A549 (cell line): ENCODE data around the gene IL20RB. TPM values are rescaled to one million over a fixed set of nuclear protein-coding genes. Genes with fewer than 3 reads are reported as not detected.

ENCODE experiments used
- ATAC-seq, 2 experiments: fragments of 200-7000 bp in 1 of 2; fragments of >200 bp in 1 of 2; cut with Nextera tagmentation in 1 of 2; cut with Tn5 transposase in 1 of 2; 3 replicates each; pipeline versions ENCODE4 v1.8.0 to v1.9.1; 2018 to 2020; ENCODE audit warnings: mild to moderate bottlenecking in 1 of 2, moderate library complexity in 1 of 2
- CTCF ChIA-PET: fragments of 300-600 bp; sonication (Branson Sonifier 250); formaldehyde crosslinking; extraction: SDS; loops from one replicate; lab custom pipeline; 2021; ENCODE audit warnings: antibody characterized with exemption, inconsistent platforms; lab: Yijun Ruan, JAX
- POLR2A ChIA-PET: fragments of 350-600 bp; formaldehyde crosslinking; extraction: SDS; loops from one replicate; lab custom pipeline; 2021; ENCODE audit warnings: antibody characterized with exemption, inconsistent platforms; lab: Yijun Ruan, JAX
- DNase-seq, 2 experiments: peaks; one replicate each; pipeline versions ENCODE4 v3.0.0 to v3.0.0-alpha.2; 2011 to 2016; ENCODE audit warnings: low read depth in 1 of 2, low spot score in 1 of 2
- FAIRE-seq: peaks from 2 replicates; lab custom pipeline; 2011; peaks lifted over from hg19 to GRCh38; lab: Jason Lieb, UNC
- H3K27ac ChIP-seq, 2 experiments: fragments of >200 bp; sonication (Bioruptor Twin); formaldehyde crosslinking; 3 replicates each; pipeline ENCODE4 v1.5.1; 2016 to 2017
- H3K4me1 ChIP-seq: fragments of >200 bp; sonication (Bioruptor Twin); formaldehyde crosslinking; 3 replicates; pipeline ENCODE4 v1.6.1; 2016
- H3K4me2 ChIP-seq: fragments of >200 bp; sonication (Bioruptor Twin); formaldehyde crosslinking; 3 replicates; pipeline ENCODE4 v1.6.1; 2016
- H3K4me3 ChIP-seq: fragments of >200 bp; sonication (Bioruptor Twin); formaldehyde crosslinking; 3 replicates; pipeline ENCODE4 v1.5.1; 2016
- H3K9me3 ChIP-seq: fragments of >200 bp; sonication (Bioruptor Twin); formaldehyde crosslinking; 3 replicates; pipeline ENCODE4 v1.6.1; 2016
- EP300 ChIP-seq, 2 experiments: fragments of >200 bp; sonication (Bioruptor Twin); formaldehyde crosslinking; IDR thresholded peaks; 2 replicates in 1 of 2; 3 replicates in 1 of 2; pipeline ENCODE4 v1.6.1; 2016 to 2017
- FOSB ChIP-seq: fragments of 250-450 bp; sonication (Bioruptor Pico); IDR thresholded peaks from 2 replicates; pipeline ENCODE4 v1.5.0; 2020; ENCODE audit warnings: mild to moderate bottlenecking, moderate library complexity
- FOXS1 ChIP-seq: fragments of 250-450 bp; sonication (Bioruptor Pico); IDR thresholded peaks from 2 replicates; pipeline ENCODE4 v1.5.0; 2020; ENCODE audit warnings: mild to moderate bottlenecking, moderate library complexity
- GATA3 ChIP-seq: IDR thresholded peaks from 2 replicates; pipeline ENCODE4 v1.6.1; 2012; ENCODE audit warnings: borderline replicate concordance
- HOXA7 ChIP-seq: fragments of 250-450 bp; sonication (Bioruptor Pico); IDR thresholded peaks from 2 replicates; pipeline ENCODE4 v1.5.0; 2020; ENCODE audit warnings: mild to moderate bottlenecking, moderate library complexity
- HOXB5 ChIP-seq: fragments of 250-450 bp; sonication (Bioruptor Pico); IDR thresholded peaks from 2 replicates; pipeline ENCODE4 v1.5.0; 2020; ENCODE audit warnings: mild to moderate bottlenecking, moderate library complexity
- JUN ChIP-seq, 2 experiments: fragments of >200 bp; sonication (Bioruptor Twin); formaldehyde crosslinking; IDR thresholded peaks; 2 replicates in 1 of 2; 3 replicates in 1 of 2; pipeline ENCODE4 v1.6.1; 2016 to 2017
- JUNB ChIP-seq: fragments of >200 bp; sonication (Bioruptor Twin); formaldehyde crosslinking; IDR thresholded peaks from 2 replicates; pipeline ENCODE4 v1.6.1; 2016
- KDM1A ChIP-seq: fragments of 200-600 bp; sonication (generic); IDR thresholded peaks from 2 replicates; pipeline ENCODE4 v1.6.1; 2016; ENCODE audit warnings: low read depth, mild to moderate bottlenecking
- KDM5A ChIP-seq: fragments of 200-600 bp; sonication (generic); IDR thresholded peaks from 2 replicates; pipeline ENCODE4 v1.6.1; 2016; ENCODE audit warnings: antibody characterized with exemption, mild to moderate bottlenecking
- MAFK ChIP-seq: fragments of 450-650 bp; IDR thresholded peaks from 2 replicates; pipeline ENCODE4 v1.6.1; 2014; ENCODE audit not compliant: partially characterized antibody
- MAZ ChIP-seq: fragments of 150-350 bp; IDR thresholded peaks from 2 replicates; pipeline ENCODE4 v1.6.1; 2014; ENCODE audit warnings: antibody characterized with exemption, low read depth, low read length, borderline replicate concordance
- NPAS2 ChIP-seq: fragments of 250-450 bp; sonication (Bioruptor Pico); IDR thresholded peaks from 2 replicates; pipeline ENCODE4 v1.8.0; 2022; ENCODE audit warnings: mild to moderate bottlenecking, moderate library complexity, borderline replicate concordance
- POLR2A ChIP-seq: IDR thresholded peaks from 2 replicates; pipeline ENCODE4 v1.6.1; 2012; ENCODE audit warnings: mild to moderate bottlenecking, low read length
- POLR2AphosphoS2 ChIP-seq: conservative IDR thresholded peaks from 2 replicates; pipeline ENCODE4 v1.6.1; 2012; ENCODE audit warnings: low read length, improper control_type of control experiment, inconsistent platforms
- RARB ChIP-seq: fragments of 250-450 bp; sonication (Bioruptor Pico); IDR thresholded peaks from 2 replicates; pipeline ENCODE4 v1.8.0; 2021; ENCODE audit warnings: mild to moderate bottlenecking, moderate library complexity
- RCOR1 ChIP-seq: fragments of 150-350 bp; IDR thresholded peaks from 2 replicates; pipeline ENCODE4 v1.6.1; 2014; ENCODE audit warnings: antibody characterized with exemption, low read length, low read depth
- RNF2 ChIP-seq: fragments of 200-600 bp; sonication (generic); IDR thresholded peaks from 2 replicates; pipeline ENCODE4 v1.6.1; 2016; ENCODE audit warnings: low read depth, mild to moderate bottlenecking, antibody characterized with exemption, moderate library complexity, borderline replicate concordance
- SMC3 ChIP-seq: fragments of >200 bp; sonication (Bioruptor Twin); formaldehyde crosslinking; IDR thresholded peaks from 3 replicates; pipeline ENCODE4 v1.6.1; 2018; ENCODE audit warnings: inconsistent platforms
- ZSCAN20 ChIP-seq: fragments of 250-450 bp; sonication (Bioruptor Pico); IDR thresholded peaks from 2 replicates; pipeline ENCODE4 v1.8.0; 2022; ENCODE audit warnings: mild to moderate bottlenecking, moderate library complexity
- WGBS: methylation state at CpG from one replicate; pipeline ENCODE4 v1.1.6; 2017; ENCODE audit errors: missing lambda C conversion rate; 5-methylcytosine and 5-hydroxymethylcytosine counted together
- polyA plus RNA-seq, 4 experiments: library from polyadenylated mRNA; depleted of rRNA in 3 of 4; stranded (reverse); fragments of >200 nt; fragmentation: RNase III in 1 of 4; extraction: RNeasy Plus Mini Kit Qiagen cat#74134 plus additional on column Dnase treatment in 1 of 4; gene quantifications; 2 replicates in 3 of 4; 3 replicates in 1 of 4; pipeline ENCODE4 v1.2.3, GENCODE V29; 2011 to 2017
- TF ChIP-seq, protein P1 (sequence below): fragments of >200 bp; sonication (Bioruptor Twin); formaldehyde crosslinking; IDR thresholded peaks from 2 replicates; pipeline ENCODE4 v1.6.1; 2016
- TF ChIP-seq, protein P2 (sequence below): fragments of >200 bp; sonication (Bioruptor Twin); formaldehyde crosslinking; IDR thresholded peaks from 3 replicates; pipeline ENCODE4 v1.5.1; 2016
- TF ChIP-seq, protein P3 (sequence below): fragments of >200 bp; sonication (Bioruptor Twin); formaldehyde crosslinking; IDR thresholded peaks from 3 replicates; pipeline ENCODE4 v1.6.1; 2016
- TF ChIP-seq, protein P4 (sequence below): fragments of 250-450 bp; sonication (Bioruptor Pico); IDR thresholded peaks from 2 replicates; pipeline ENCODE4 v1.5.0; 2020; ENCODE audit warnings: low read depth, mild to moderate bottlenecking, moderate library complexity
- TF ChIP-seq, protein P5 (sequence below): fragments of 450-650 bp; IDR thresholded peaks from 2 replicates; pipeline ENCODE4 v1.6.1; 2014; ENCODE audit warnings: antibody characterized with exemption

Gene IL20RB
- polyA plus RNA-seq, 2 of the 4 experiments (the other 2 are of a cell fraction), result 1.1 to 6.9 TPM

DNA sequence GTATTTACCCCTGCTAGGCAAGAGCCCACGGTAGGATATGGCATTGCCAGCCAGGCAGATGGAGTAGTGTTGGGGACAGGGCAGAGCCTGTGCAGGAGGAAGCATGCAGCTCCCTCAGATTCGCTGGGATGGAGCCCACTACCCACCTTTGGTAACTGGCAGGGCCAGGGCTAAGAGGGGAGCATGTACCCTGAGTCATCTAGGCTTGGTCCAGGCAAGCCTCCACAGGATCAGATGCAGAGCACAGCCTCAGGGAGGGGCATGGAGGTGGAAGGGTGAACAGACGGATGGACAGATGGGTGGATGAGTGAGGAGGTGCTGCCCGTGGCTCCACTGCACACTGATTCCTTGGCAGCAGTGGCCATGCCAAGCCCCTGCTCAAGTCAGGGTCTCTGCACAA, 33.0 kb downstream of the IL20RB start:
- FAIRE-seq (no peak), ATAC-seq (no peak), DNase-seq (no peak)
- TF ChIP-seq SMC3 (no peak), HOXA7 (CRISPR knock-in tag) (no peak), POLR2AphosphoS2 (no peak), FOXS1 (CRISPR knock-in tag) (no peak), ZSCAN20 (CRISPR knock-in tag) (no peak), POLR2A (no peak), KDM1A (no peak), EP300 (IDR thresholded peaks at IDR 0.05) (no peak), FOSB (no peak), JUN (IDR thresholded peaks at IDR 0.05) (no peak), MAFK (no peak)
- TF ChIP-seq, protein P1, sequence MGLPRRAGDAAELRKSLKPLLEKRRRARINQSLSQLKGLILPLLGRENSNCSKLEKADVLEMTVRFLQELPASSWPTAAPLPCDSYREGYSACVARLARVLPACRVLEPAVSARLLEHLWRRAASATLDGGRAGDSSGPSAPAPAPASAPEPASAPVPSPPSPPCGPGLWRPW, result no peak
- TF ChIP-seq, protein P2, sequence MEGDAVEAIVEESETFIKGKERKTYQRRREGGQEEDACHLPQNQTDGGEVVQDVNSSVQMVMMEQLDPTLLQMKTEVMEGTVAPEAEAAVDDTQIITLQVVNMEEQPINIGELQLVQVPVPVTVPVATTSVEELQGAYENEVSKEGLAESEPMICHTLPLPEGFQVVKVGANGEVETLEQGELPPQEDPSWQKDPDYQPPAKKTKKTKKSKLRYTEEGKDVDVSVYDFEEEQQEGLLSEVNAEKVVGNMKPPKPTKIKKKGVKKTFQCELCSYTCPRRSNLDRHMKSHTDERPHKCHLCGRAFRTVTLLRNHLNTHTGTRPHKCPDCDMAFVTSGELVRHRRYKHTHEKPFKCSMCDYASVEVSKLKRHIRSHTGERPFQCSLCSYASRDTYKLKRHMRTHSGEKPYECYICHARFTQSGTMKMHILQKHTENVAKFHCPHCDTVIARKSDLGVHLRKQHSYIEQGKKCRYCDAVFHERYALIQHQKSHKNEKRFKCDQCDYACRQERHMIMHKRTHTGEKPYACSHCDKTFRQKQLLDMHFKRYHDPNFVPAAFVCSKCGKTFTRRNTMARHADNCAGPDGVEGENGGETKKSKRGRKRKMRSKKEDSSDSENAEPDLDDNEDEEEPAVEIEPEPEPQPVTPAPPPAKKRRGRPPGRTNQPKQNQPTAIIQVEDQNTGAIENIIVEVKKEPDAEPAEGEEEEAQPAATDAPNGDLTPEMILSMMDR, result no peak
- TF ChIP-seq, protein P3, sequence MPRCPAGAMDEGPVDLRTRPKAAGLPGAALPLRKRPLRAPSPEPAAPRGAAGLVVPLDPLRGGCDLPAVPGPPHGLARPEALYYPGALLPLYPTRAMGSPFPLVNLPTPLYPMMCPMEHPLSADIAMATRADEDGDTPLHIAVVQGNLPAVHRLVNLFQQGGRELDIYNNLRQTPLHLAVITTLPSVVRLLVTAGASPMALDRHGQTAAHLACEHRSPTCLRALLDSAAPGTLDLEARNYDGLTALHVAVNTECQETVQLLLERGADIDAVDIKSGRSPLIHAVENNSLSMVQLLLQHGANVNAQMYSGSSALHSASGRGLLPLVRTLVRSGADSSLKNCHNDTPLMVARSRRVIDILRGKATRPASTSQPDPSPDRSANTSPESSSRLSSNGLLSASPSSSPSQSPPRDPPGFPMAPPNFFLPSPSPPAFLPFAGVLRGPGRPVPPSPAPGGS, result no peak
- TF ChIP-seq, protein P4, sequence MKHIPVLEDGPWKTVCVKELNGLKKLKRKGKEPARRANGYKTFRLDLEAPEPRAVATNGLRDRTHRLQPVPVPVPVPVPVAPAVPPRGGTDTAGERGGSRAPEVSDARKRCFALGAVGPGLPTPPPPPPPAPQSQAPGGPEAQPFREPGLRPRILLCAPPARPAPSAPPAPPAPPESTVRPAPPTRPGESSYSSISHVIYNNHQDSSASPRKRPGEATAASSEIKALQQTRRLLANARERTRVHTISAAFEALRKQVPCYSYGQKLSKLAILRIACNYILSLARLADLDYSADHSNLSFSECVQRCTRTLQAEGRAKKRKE (CRISPR knock-in tag), result no peak
- Histone ChIP-seq H3K4me3 (no peak overlapping the region), H3K27ac (no peak overlapping the region), H3K4me1 (peaks cover 11% of the 10 kb centered on the region), H3K9me3 (no peaks in the 10 kb centered on the region), H3K4me2 (no peak overlapping the region)
- ChIA-PET POLR2A (no interaction called here), CTCF (interaction anchor here (2.2 kb wide), 1 partner anchor 23 kb away, joined by 9 read pairs; no protein-coding TSS in a partner anchor)
- WGBS, result 84% methylated on average over 3 of the region's 4 CpGs

DNA sequence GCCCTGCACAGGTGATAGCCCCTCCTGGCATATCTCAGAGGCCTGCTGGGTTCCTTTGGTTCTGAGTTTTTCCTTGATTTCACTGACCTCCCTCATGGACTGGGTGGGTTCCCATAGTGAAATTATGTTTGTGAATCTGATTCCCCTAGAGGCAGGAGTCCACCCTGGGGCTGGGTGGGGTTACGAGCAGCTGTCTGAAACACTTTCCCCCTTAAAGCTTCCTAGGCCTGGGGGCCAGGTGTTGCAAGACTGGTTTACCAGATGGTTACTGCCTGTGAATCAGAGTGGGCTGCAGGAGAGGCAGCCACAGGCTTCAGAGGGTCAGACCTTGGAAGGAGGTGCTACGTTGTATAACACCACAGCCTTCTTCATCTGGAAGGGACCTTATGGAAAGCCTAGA, 34.3 kb downstream of the IL20RB start:
- TF ChIP-seq HOXB5 (no peak), MAZ (no peak), KDM1A (no peak), JUNB (no peak), KDM5A (no peak), ZSCAN20 (CRISPR knock-in tag) (no peak), POLR2AphosphoS2 (no peak), RARB (CRISPR knock-in tag) (no peak), RNF2 (no peak), RCOR1 (no peak), HOXA7 (CRISPR knock-in tag) (no peak), GATA3 (no peak), NPAS2 (CRISPR knock-in tag) (no peak)
- TF ChIP-seq, protein P1, result no peak
- TF ChIP-seq, protein P5, sequence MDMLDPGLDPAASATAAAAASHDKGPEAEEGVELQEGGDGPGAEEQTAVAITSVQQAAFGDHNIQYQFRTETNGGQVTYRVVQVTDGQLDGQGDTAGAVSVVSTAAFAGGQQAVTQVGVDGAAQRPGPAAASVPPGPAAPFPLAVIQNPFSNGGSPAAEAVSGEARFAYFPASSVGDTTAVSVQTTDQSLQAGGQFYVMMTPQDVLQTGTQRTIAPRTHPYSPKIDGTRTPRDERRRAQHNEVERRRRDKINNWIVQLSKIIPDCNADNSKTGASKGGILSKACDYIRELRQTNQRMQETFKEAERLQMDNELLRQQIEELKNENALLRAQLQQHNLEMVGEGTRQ, result no peak
- Histone ChIP-seq H3K4me1 (peaks cover 11% of the 10 kb centered on the region), H3K9me3 (no peaks in the 10 kb centered on the region), H3K27ac (no peak overlapping the region), H3K4me2 (no peak overlapping the region), H3K4me3 (no peak overlapping the region)
- DNase-seq (no peak), ATAC-seq (no peak), FAIRE-seq (no peak)
- 90% methylated on average over 2 of the region's 2 CpGs for WGBS
- CTCF ChIA-PET, result no interaction called here
- POLR2A ChIA-PET, result no interaction called here
